ENCODE measurements around the gene ATP8A2. TPM values are rescaled to one million over a fixed set of nuclear protein-coding genes. Genes with fewer than 3 reads are reported as not detected.

The ATP8A2 gene
- total and polyA plus RNA-seq, 11 donors, result 0.01 to 0.29 (median 0.05) TPM; not detected in 2

DNA sequence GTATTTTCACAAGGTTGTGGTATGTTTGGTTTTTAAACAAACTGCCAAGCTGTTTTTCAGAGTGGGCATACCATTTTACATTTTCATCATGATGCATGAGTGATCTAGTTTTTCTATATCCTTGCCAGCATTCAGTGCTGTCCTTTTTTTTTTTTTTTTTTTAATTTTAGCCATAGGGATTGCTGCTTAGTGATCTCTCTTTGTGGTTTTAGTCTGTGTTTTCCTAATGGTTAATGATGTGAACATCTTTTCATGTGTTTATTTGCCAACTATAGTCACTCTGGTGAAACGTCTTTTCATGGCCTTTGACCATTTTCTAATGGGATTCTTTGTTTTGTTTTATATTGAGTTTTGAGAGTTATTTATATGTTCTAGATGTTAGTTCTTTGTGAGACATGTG lies 620.3 kb downstream of the ATP8A2 start:
- Histone ChIP-seq H3K36me3 (no peaks in the 10 kb centered on the region), H3K9me3 (peaks cover 0 to 34% (median 9%) of the 10 kb centered on the region in 12 donors), H3K4me3 (no peak overlapping the region), H3K4me1 (no peaks in the 10 kb centered on the region), H3K27ac (no peak overlapping the region), H3K27me3 (peaks cover 0 to 4% (median 0%) of the 10 kb centered on the region in 9 donors)
- intact Hi-C loops (cut with DNase I), result no loop called here
- TF ChIP-seq CTCF (IDR thresholded peaks at IDR 0.05), result no peak
- no peak for TF ChIP-seq POLR2A (IDR thresholded peaks at IDR 0.05)
- WGBS, 4 donors, result 73 to 76% (median 73%) methylated on average over 1 of the region's 1 CpG
- DNase-seq (no peak), ATAC-seq (no peak)

- peaks cover 0 to 10% (median 2%) of the 10 kb centered on the region in 9 donors for H3K27me3 ChIP-seq
- no peaks in the 10 kb centered on the region for H3K36me3 ChIP-seq
- no peak for DNase-seq
- TF ChIP-seq POLR2A (IDR thresholded peaks at IDR 0.05), result no peak
- no peak for TF ChIP-seq CTCF (IDR thresholded peaks at IDR 0.05)
- H3K4me1 ChIP-seq, result peaks cover 0 to 6% (median 0%) of the 10 kb centered on the region in 12 donors
- 35 to 82% (median 69%) methylated on average over 1 of the region's 1 CpG for WGBS, 4 donors
- no peak overlapping the region for H3K27ac ChIP-seq
- no peak for ATAC-seq
- intact Hi-C loops (cut with DNase I), result no loop called here
- peaks cover 0 to 34% (median 7%) of the 10 kb centered on the region in 12 donors for H3K9me3 ChIP-seq
- no peak overlapping the region for H3K4me3 ChIP-seq
Observed at GRCh38 chr13:26007261-26008125, 635.7 kb downstream of the ATP8A2 start.

- H3K27ac ChIP-seq, result no peak overlapping the region
- H3K4me1 ChIP-seq, result peaks cover 0 to 14% (median under 1%) of the 10 kb centered on the region in 12 donors
- peaks cover 0 to 10% (median under 1%) of the 10 kb centered on the region in 12 donors for H3K9me3 ChIP-seq
- 85 to 96% (median 88%) methylated on average over 12 to 13 of the region's 13 CpGs for WGBS, 4 donors
- DNase-seq (no peak), ATAC-seq (no peak)
- H3K4me3 ChIP-seq, result no peak overlapping the region
- H3K36me3 ChIP-seq, result no peaks in the 10 kb centered on the region
- peaks cover 0 to 20% (median 7%) of the 10 kb centered on the region in 9 donors for H3K27me3 ChIP-seq
- TF ChIP-seq CTCF (IDR thresholded peaks at IDR 0.05) (no peak), POLR2A (IDR thresholded peaks at IDR 0.05) (no peak)
- intact Hi-C loops (cut with DNase I), result no loop called here
Observed at GRCh38 chr13:26010487-26011207, 638.9 kb downstream of the ATP8A2 start.

GRCh38 chr13:26011208-26011573 lies 639.4 kb downstream of the ATP8A2 start:
- peaks cover 0 to 9% (median 0%) of the 10 kb centered on the region in 12 donors for H3K9me3 ChIP-seq
- TF ChIP-seq CTCF (IDR thresholded peaks at IDR 0.05), result no peak
- no peaks in the 10 kb centered on the region for H3K36me3 ChIP-seq
- no peak overlapping the region for H3K4me3 ChIP-seq
- intact Hi-C loops (cut with DNase I), result no loop called here
- ATAC-seq (no peak), DNase-seq (no peak)
- H3K27me3 ChIP-seq, result peaks cover 0 to 20% (median 7%) of the 10 kb centered on the region in 9 donors
- 89 to 96% (median 94%) methylated on average over 4 of the region's 4 CpGs for WGBS, 4 donors
- H3K4me1 ChIP-seq, result peaks cover 0 to 19% (median 2%) of the 10 kb centered on the region in 12 donors
- no peak overlapping the region for H3K27ac ChIP-seq

Measured in heart left ventricle (tissue), 16 donors.